Esophagus squamous epithelium (tissue), 4 donors: Measurements from ENCODE around the gene RAB17.

Source experiments
- POLR2A ChIP-seq, 4 donors: fragments of 450-650 bp; IDR thresholded peaks; one replicate each; pipeline ENCODE4 v1.6.1; 2017; ENCODE audit warnings: antibody characterized with exemption in 4 of 4, mild to moderate bottlenecking in 4 of 4, moderate library complexity in 3 of 4
- TF ChIP-seq, protein P1 (sequence below), 6 experiments: fragments of 450-650 bp in 4 of 6; fragments of 200-600 bp in 2 of 6; sonication (generic) in 2 of 6; IDR thresholded peaks; one replicate each; pipeline ENCODE4 v1.5.1; 2016 to 2019; ENCODE audit warnings: antibody characterized with exemption in 6 of 6, mild to moderate bottlenecking in 4 of 6, moderate library complexity in 4 of 6

GRCh38 chr2:237601453-237602116 lies 11.1 kb upstream of the RAB17 start:
- TF ChIP-seq, protein P1, sequence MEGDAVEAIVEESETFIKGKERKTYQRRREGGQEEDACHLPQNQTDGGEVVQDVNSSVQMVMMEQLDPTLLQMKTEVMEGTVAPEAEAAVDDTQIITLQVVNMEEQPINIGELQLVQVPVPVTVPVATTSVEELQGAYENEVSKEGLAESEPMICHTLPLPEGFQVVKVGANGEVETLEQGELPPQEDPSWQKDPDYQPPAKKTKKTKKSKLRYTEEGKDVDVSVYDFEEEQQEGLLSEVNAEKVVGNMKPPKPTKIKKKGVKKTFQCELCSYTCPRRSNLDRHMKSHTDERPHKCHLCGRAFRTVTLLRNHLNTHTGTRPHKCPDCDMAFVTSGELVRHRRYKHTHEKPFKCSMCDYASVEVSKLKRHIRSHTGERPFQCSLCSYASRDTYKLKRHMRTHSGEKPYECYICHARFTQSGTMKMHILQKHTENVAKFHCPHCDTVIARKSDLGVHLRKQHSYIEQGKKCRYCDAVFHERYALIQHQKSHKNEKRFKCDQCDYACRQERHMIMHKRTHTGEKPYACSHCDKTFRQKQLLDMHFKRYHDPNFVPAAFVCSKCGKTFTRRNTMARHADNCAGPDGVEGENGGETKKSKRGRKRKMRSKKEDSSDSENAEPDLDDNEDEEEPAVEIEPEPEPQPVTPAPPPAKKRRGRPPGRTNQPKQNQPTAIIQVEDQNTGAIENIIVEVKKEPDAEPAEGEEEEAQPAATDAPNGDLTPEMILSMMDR (IDR thresholded peaks at IDR 0.05) = no peak
- no peak for TF ChIP-seq POLR2A (IDR thresholded peaks at IDR 0.05)
